Mucosa of stomach (tissue), 1 donor: Measurements from ENCODE around the gene ADCY4.
A peak's percentile ranks its signal among the peaks of the same experiment; 100 is the strongest.
"Not testable (repeated sequence)": the region's sequence is repeated elsewhere in the genome, so short reads cannot be mapped to it uniquely, and the experiment has no call there.

Experiments
- H3K27me3 ChIP-seq: one replicate; pipeline ENCODE4 v1.7.0; 2013; ENCODE audit warnings: mild to moderate bottlenecking, low read length; ENCODE audit not compliant: control insufficient read depth, insufficient read depth
- H3K36me3 ChIP-seq: one replicate; pipeline ENCODE4 v1.7.0; 2013; ENCODE audit warnings: low read length; ENCODE audit not compliant: control insufficient read depth, insufficient read depth
- H3K4me1 ChIP-seq: one replicate; pipeline ENCODE4 v1.7.0; 2013; ENCODE audit warnings: mild to moderate bottlenecking, low read length; ENCODE audit not compliant: control insufficient read depth, insufficient read depth
- H3K4me3 ChIP-seq: one replicate; pipeline ENCODE4 v1.7.0; 2013; ENCODE audit warnings: low read length
- H3K9ac ChIP-seq: one replicate; pipeline ENCODE4 v1.7.0; 2013; ENCODE audit warnings: mild to moderate bottlenecking, low read length, moderate library complexity
- H3K9me3 ChIP-seq: one replicate; pipeline ENCODE4 v1.7.0; 2013; ENCODE audit warnings: mild to moderate bottlenecking, low read length, moderate library complexity; ENCODE audit not compliant: control insufficient read depth
- donor health status: Pancreatic carcinoma.

Gene ADCY4

GRCh38 chr14:24365600-24366412 lies 30.9 kb upstream of the ADCY4 start:
- H3K4me1 ChIP-seq: peaks cover 18% of the 10 kb centered on the region
- peak overlapping the region; percentile 49 for H3K4me3 ChIP-seq
- H3K9ac ChIP-seq: peak overlapping the region; percentile 85
- peaks cover 17% of the 10 kb centered on the region for H3K27me3 ChIP-seq
- H3K36me3 ChIP-seq: no peaks in the 10 kb centered on the region
- no peaks in the 10 kb centered on the region for H3K9me3 ChIP-seq

- H3K4me1 ChIP-seq: peaks cover 18% of the 10 kb centered on the region
- H3K9ac ChIP-seq: no peak overlapping the region
- H3K9me3 ChIP-seq: no peaks in the 10 kb centered on the region
- H3K36me3 ChIP-seq: no peaks in the 10 kb centered on the region
- H3K4me3 ChIP-seq: no peak overlapping the region
- H3K27me3 ChIP-seq: peaks cover 17% of the 10 kb centered on the region
Observed at GRCh38 chr14:24364841-24365240, 30.0 kb upstream of the ADCY4 start.

GRCh38 chr14:24363401-24363800 lies 28.5 kb upstream of the ADCY4 start:
- H3K4me3 ChIP-seq: no peak overlapping the region
- H3K4me1 ChIP-seq: peaks cover 14% of the 10 kb centered on the region
- H3K36me3 ChIP-seq: no peaks in the 10 kb centered on the region
- no peaks in the 10 kb centered on the region for H3K9me3 ChIP-seq
- peaks cover 9% of the 10 kb centered on the region for H3K27me3 ChIP-seq
- no peak overlapping the region for H3K9ac ChIP-seq

- Histone ChIP-seq H3K9ac (no peak overlapping the region), H3K4me3 (no peak overlapping the region), H3K4me1 (peaks cover 10% of the 10 kb centered on the region), H3K9me3 (no peaks in the 10 kb centered on the region), H3K27me3 (peaks cover 3% of the 10 kb centered on the region), H3K36me3 (no peaks in the 10 kb centered on the region)
Observed at GRCh38 chr14:24362241-24362960, 27.5 kb upstream of the ADCY4 start.

GRCh38 chr14:24361326-24361725 lies 26.5 kb upstream of the ADCY4 start:
- H3K36me3 ChIP-seq: no peaks in the 10 kb centered on the region
- peaks cover 4% of the 10 kb centered on the region for H3K4me1 ChIP-seq
- H3K9ac ChIP-seq: no peak overlapping the region
- H3K9me3 ChIP-seq: no peaks in the 10 kb centered on the region
- no peak overlapping the region for H3K4me3 ChIP-seq
- H3K27me3 ChIP-seq: no peaks in the 10 kb centered on the region

- Histone ChIP-seq H3K9ac (no peak overlapping the region), H3K36me3 (no peaks in the 10 kb centered on the region), H3K27me3 (no peaks in the 10 kb centered on the region), H3K4me3 (no peak overlapping the region), H3K4me1 (no peaks in the 10 kb centered on the region), H3K9me3 (no peaks in the 10 kb centered on the region)
Observed at GRCh38 chr14:24360281-24360680, 25.4 kb upstream of the ADCY4 start.

GRCh38 chr14:24356208-24356607 lies 21.3 kb upstream of the ADCY4 start:
- Histone ChIP-seq H3K4me1 (peaks cover 19% of the 10 kb centered on the region), H3K27me3 (no peaks in the 10 kb centered on the region), H3K9me3 (no peaks in the 10 kb centered on the region), H3K4me3 (no peak overlapping the region), H3K9ac (no peak overlapping the region), H3K36me3 (no peaks in the 10 kb centered on the region)

GRCh38 chr14:24355009-24355408 lies 20.1 kb upstream of the ADCY4 start:
- Histone ChIP-seq H3K9me3 (no peaks in the 10 kb centered on the region), H3K4me3 (no peak overlapping the region), H3K27me3 (no peaks in the 10 kb centered on the region), H3K9ac (no peak overlapping the region), H3K4me1 (peaks cover 19% of the 10 kb centered on the region), H3K36me3 (no peaks in the 10 kb centered on the region)

- not testable (repeated sequence) for H3K9me3 ChIP-seq, H3K36me3 ChIP-seq, H3K4me3 ChIP-seq, H3K9ac ChIP-seq, H3K27me3 ChIP-seq
- peaks cover 19% of the 10 kb centered on the region for H3K4me1 ChIP-seq
Observed at GRCh38 chr14:24354482-24354825, 19.6 kb upstream of the ADCY4 start.

GRCh38 chr14:24353559-24354481 lies 18.9 kb upstream of the ADCY4 start:
- H3K9me3 ChIP-seq: no peaks in the 10 kb centered on the region
- no peak overlapping the region for H3K4me3 ChIP-seq
- no peaks in the 10 kb centered on the region for H3K36me3 ChIP-seq
- H3K4me1 ChIP-seq: peaks cover 19% of the 10 kb centered on the region
- no peaks in the 10 kb centered on the region for H3K27me3 ChIP-seq
- H3K9ac ChIP-seq: no peak overlapping the region

GRCh38 chr14:24351517-24351916 lies 16.6 kb upstream of the ADCY4 start:
- Histone ChIP-seq H3K4me1 (peaks cover 28% of the 10 kb centered on the region), H3K36me3 (no peaks in the 10 kb centered on the region), H3K9ac (no peak overlapping the region), H3K9me3 (no peaks in the 10 kb centered on the region), H3K27me3 (no peaks in the 10 kb centered on the region), H3K4me3 (no peak overlapping the region)

GRCh38 chr14:24349742-24350141 lies 14.9 kb upstream of the ADCY4 start:
- no peaks in the 10 kb centered on the region for H3K27me3 ChIP-seq
- no peaks in the 10 kb centered on the region for H3K9me3 ChIP-seq
- H3K4me1 ChIP-seq: peaks cover 30% of the 10 kb centered on the region
- no peak overlapping the region for H3K4me3 ChIP-seq
- H3K9ac ChIP-seq: no peak overlapping the region
- no peaks in the 10 kb centered on the region for H3K36me3 ChIP-seq
